ENCODE data around the gene DNAJC1. TPM values are rescaled to one million over a fixed set of nuclear protein-coding genes. Genes with fewer than 3 reads are reported as not detected.

DNAJC1 gene
- polyA plus RNA-seq, 1 donor from 2014 or later: 15.9 TPM

DNA sequence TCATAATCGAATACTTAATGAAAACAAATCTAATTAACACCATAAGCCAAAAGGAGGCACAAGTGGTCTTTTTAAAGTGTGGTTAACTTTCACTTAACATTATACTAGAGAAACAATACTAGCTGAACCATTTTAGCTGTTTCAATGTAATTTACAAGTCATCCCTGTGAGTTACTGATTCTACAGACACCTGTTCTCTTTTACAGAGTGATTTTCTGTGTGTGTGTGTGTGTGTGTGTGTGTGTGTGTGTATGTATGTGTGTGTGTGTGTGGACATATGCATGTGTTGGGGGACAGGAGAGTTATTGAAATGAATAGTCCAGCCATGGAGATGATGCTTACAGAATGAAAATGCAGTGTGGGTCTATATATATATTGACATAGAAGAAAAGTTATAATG is 200.2 kb downstream of the DNAJC1 start:
- Histone ChIP-seq H3K36me3 (ENCODE audit: insufficient read depth, low read length) (no peaks in the 10 kb centered on the region), H3K27ac (ENCODE audit: low read length) (no peak overlapping the region), H4K20me1 (ENCODE audit: insufficient read depth) (no peaks in the 10 kb centered on the region), H3K79me2 (replicated peaks; ENCODE audit: insufficient read depth, low read length) (peaks cover 59% of the 10 kb centered on the region), H3K4me3 (ENCODE audit: low read length) (peak overlapping the region; percentile 37), H3K27me3 (ENCODE audit: insufficient read depth, low read depth, low read length) (no peaks in the 10 kb centered on the region), H3K9me2 (ENCODE audit: insufficient read depth, low read length) (no peaks in the 10 kb centered on the region), H2AFZ (ENCODE audit: low read depth, low read length) (no peak overlapping the region), H3K9me3 (ENCODE audit: low read length) (no peaks in the 10 kb centered on the region), H3K4me2 (ENCODE audit: low read length) (peak overlapping the region; percentile 15), H3F3A (ENCODE audit: insufficient read depth, low read length, poor library complexity, severe bottlenecking) (no peaks in the 10 kb centered on the region), H3K9ac (ENCODE audit: low read length) (no peak overlapping the region)
- TF ChIP-seq SMC3 (conservative IDR thresholded peaks at IDR 0.05; ENCODE audit: poor library complexity) (no peak), MXI1 (conservative IDR thresholded peaks at IDR 0.05; ENCODE audit: poor library complexity, severe bottlenecking) (no peak), TAF1 (IDR thresholded peaks at IDR 0.05; ENCODE audit: low read depth) (no peak), REST (IDR thresholded peaks at IDR 0.05; ENCODE audit: borderline replicate concordance) (no peak), POLR2AphosphoS5 (IDR thresholded peaks at IDR 0.05) (no peak), EP300 (conservative IDR thresholded peaks at IDR 0.05; ENCODE audit: poor library complexity, severe bottlenecking) (no peak), EZH2 (IDR thresholded peaks at IDR 0.05; ENCODE audit: borderline replicate concordance, insufficient read depth, low read length, poor library complexity, severe bottlenecking) (no peak), RAD21 (conservative IDR thresholded peaks at IDR 0.05) (no peak)
- TF ChIP-seq, protein P1, sequence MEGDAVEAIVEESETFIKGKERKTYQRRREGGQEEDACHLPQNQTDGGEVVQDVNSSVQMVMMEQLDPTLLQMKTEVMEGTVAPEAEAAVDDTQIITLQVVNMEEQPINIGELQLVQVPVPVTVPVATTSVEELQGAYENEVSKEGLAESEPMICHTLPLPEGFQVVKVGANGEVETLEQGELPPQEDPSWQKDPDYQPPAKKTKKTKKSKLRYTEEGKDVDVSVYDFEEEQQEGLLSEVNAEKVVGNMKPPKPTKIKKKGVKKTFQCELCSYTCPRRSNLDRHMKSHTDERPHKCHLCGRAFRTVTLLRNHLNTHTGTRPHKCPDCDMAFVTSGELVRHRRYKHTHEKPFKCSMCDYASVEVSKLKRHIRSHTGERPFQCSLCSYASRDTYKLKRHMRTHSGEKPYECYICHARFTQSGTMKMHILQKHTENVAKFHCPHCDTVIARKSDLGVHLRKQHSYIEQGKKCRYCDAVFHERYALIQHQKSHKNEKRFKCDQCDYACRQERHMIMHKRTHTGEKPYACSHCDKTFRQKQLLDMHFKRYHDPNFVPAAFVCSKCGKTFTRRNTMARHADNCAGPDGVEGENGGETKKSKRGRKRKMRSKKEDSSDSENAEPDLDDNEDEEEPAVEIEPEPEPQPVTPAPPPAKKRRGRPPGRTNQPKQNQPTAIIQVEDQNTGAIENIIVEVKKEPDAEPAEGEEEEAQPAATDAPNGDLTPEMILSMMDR (IDR thresholded peaks at IDR 0.05; ENCODE audit: poor library complexity, severe bottlenecking): no peak

DNA sequence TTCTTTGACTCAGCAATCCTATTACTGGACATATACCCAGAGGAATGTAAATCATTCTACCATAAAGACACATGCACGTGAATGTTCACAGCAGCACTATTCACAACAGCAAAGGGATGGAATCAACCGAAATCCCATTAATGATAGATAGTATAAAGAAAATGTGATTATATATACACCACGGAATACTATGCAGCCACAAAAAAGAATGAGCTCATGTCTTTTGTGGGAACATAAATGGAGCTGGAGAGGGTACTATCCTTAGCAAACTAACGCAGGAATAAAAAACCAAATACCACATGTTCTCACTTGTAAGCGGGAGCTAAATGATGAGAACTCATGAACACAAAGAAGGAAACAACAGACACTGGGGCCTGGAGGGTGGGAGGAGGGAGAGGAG is 201.9 kb downstream of the DNAJC1 start:
- Histone ChIP-seq H3K9me3 (ENCODE audit: low read length) (no peaks in the 10 kb centered on the region), H3K9me2 (ENCODE audit: insufficient read depth, low read length) (no peaks in the 10 kb centered on the region), H3K79me2 (replicated peaks; ENCODE audit: insufficient read depth, low read length) (peaks cover 56% of the 10 kb centered on the region), H3K36me3 (ENCODE audit: insufficient read depth, low read length) (peaks cover 3% of the 10 kb centered on the region), H3K27ac (ENCODE audit: low read length) (no peak overlapping the region), H2AFZ (ENCODE audit: low read depth, low read length) (no peak overlapping the region), H3K4me3 (ENCODE audit: low read length) (no peak overlapping the region), H4K20me1 (ENCODE audit: insufficient read depth) (no peaks in the 10 kb centered on the region), H3F3A (ENCODE audit: insufficient read depth, low read length, poor library complexity, severe bottlenecking) (no peaks in the 10 kb centered on the region), H3K4me2 (ENCODE audit: low read length) (no peak overlapping the region), H3K27me3 (ENCODE audit: insufficient read depth, low read depth, low read length) (no peaks in the 10 kb centered on the region), H3K9ac (ENCODE audit: low read length) (no peak overlapping the region)
- no peak for TF ChIP-seq EZH2 (IDR thresholded peaks at IDR 0.05; ENCODE audit: borderline replicate concordance, insufficient read depth, low read length, poor library complexity, severe bottlenecking)
- TF ChIP-seq REST (IDR thresholded peaks at IDR 0.05; ENCODE audit: borderline replicate concordance): no peak
- no peak for TF ChIP-seq TAF1 (IDR thresholded peaks at IDR 0.05; ENCODE audit: low read depth)

Measured in neural cell (in vitro differentiated cells).